VCaP (cell line): ENCODE measurements around the gene CTIF.

Source experiments
- H3K27ac ChIP-seq: fragments of 450-650 bp; 2 replicates; pipeline ENCODE4 v1.5.1; 2017
- TF ChIP-seq, protein P1 (sequence below): fragments of 450-650 bp; conservative IDR thresholded peaks from 2 replicates; pipeline ENCODE4 v1.5.1; 2017; ENCODE audit warnings: mild to moderate bottlenecking, moderate library complexity

CTIF gene

DNA sequence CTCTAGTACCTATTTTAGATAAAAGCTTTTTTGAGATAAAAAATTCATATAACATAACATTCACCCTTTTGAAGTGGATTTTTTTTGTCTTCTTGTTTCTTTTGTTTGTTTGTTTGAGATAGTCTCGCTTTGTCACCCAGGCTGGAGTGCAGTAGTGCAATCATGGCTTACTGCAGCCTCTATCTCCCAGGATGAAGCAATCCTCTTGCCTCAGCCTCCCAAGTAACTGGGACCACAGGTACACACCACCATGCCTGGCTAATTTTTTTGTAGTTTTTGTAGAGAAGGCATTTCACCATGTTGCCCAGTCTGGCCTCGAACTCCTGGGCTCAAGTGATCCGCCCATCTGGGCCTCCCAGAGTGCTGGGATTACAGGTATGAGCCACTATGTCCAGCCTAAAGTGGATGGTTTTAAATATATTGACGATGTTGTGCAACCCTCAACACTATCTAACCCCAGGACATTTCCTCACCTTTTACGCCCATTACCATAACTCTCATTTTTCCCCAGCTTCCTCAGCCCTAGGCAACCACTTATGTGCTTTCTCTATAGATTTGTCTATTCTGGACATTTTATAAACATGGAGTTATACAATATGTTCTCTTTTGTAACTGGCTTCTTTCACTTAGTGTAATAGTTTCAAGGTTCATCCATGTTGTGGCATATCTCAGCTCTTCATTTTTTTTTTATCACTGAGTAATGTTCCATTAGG, 38.8 kb downstream of the CTIF start:
- TF ChIP-seq, protein P1, sequence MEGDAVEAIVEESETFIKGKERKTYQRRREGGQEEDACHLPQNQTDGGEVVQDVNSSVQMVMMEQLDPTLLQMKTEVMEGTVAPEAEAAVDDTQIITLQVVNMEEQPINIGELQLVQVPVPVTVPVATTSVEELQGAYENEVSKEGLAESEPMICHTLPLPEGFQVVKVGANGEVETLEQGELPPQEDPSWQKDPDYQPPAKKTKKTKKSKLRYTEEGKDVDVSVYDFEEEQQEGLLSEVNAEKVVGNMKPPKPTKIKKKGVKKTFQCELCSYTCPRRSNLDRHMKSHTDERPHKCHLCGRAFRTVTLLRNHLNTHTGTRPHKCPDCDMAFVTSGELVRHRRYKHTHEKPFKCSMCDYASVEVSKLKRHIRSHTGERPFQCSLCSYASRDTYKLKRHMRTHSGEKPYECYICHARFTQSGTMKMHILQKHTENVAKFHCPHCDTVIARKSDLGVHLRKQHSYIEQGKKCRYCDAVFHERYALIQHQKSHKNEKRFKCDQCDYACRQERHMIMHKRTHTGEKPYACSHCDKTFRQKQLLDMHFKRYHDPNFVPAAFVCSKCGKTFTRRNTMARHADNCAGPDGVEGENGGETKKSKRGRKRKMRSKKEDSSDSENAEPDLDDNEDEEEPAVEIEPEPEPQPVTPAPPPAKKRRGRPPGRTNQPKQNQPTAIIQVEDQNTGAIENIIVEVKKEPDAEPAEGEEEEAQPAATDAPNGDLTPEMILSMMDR, result no peak
- no peak overlapping the region for H3K27ac ChIP-seq

DNA sequence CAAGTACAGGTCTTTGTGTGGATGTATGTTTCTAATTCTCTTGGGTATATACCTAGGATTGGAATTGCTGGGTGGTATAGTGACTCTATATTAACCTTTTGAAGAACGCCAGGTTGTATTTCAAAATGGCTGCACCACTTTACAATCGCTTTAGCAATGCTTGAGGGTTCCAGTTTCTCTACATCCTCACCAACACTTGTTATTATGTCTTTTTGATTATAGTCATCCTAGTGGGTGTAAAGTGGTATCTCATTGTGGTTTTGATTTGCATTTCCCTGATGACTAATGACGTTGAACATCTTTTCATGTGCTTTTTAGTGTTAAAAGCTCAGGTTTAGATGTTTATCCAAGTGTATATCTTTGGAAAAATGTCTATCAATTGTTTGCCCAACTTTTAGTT, 39.5 kb downstream of the CTIF start:
- TF ChIP-seq, protein P1, result no peak
- H3K27ac ChIP-seq, result no peak overlapping the region

DNA sequence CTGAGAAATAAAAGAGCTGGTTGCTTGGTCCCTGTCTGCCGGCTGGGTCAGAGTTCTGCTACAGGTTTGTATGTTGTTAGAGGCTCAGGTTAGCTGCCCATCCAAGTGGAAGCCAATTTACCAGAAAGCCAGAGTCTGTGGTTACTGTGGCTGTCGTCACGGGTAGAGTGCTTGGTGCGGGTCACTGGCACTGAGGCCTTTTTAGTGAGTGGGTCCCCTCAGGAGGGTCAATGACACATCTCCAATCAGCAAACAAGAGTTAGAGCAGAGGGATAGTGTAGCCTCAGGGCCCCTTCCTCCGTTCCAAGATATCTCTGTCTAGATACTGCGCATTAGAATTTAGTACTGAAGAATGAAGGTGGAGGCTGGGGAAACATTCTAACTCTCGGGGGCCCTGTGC, 41.2 kb downstream of the CTIF start:
- TF ChIP-seq, protein P1, result no peak
- no peak overlapping the region for H3K27ac ChIP-seq

DNA sequence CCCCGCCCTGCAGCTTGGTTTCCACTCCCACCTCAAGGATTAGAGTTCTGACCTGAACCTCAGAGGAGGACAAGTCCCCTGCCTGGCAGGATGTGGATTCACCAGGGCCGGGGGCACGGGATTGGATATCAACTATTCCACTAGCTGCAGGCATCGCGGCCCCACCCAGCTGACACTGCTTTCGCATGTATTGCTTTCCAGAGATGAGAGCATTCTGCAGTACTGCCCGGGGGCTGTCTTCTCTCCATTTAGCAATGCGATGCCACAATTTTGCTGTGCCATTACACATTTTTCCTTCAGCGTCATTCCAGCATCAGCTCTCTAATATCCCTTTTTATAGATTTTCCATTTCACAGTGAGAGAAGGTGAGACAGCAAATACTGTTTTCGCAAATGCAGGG, 42.0 kb downstream of the CTIF start:
- H3K27ac ChIP-seq, result no peak overlapping the region
- TF ChIP-seq, protein P1, result no peak

DNA sequence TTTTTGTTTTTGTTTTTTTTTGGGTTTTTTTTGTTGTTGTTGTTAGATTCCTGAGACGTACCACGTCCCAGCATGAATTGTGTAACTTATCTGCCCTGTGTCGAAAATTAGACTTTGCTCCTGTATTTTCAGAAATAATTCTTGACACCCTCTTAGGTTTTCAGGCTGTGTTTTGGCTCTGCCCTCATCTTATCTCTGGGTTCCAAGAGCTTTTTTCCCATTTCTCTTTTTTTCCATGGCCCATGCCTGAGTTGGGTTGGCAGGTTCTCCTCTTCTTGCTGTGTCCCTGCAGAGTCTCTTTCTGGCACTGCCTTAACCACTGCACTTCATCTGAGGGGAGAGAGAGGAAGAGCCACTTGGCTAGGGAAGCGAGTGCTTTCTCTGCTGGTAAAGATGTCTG, 42.4 kb downstream of the CTIF start:
- TF ChIP-seq, protein P1, result no peak
- H3K27ac ChIP-seq, result no peak overlapping the region

DNA sequence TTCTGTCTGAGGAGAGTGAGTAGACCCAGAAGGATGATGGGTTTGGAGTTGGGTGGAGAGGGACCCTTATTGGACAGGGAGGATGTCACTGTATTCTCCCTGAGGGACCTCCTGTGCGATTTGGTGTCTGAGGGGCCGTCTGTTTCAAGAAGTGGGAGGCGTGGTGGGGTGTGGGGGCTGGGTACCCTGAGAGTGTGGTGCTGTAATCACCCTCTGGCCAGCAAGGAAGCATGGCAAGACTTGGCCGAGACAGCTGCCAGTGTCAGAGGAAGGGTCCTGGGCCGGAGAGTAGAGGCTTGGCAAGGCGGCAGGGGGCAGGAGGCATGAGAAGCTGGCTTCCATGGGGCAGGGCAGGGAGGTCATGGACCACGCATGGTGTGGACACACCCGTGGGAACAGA, 43.1 kb downstream of the CTIF start:
- TF ChIP-seq, protein P1, result no peak

DNA sequence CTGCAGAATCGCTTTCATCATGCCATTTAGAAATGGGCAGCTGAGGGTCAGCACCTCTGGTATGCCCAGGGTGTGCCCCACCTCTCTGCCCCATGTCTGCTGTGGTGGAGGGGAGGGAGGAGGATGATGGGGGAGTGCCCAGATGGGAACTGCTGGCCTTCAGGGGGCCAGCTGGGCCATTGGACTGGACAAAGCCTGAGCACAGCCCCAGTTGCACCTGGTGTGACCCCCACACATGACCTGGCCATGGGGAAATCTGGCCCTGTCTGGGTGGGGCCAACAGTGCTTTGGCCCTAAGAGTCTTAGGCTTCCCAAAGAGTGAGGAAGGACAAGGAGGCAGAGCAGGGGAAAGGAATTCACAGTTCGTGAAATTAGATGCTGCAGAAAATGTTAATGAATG, 44.1 kb downstream of the CTIF start:
- H3K27ac ChIP-seq, result no peak overlapping the region
- TF ChIP-seq, protein P1, result no peak

More for the DNA sequence above, 43.1 kb downstream of the CTIF start:
- H3K27ac ChIP-seq, result no peak overlapping the region
